Gastroesophageal sphincter (tissue), 3 donors: ENCODE measurements around the gene SLFN12L.

Source experiments
- CTCF ChIP-seq, 4 experiments: fragments of 200-600 bp in 2 of 4; fragments of 450-650 bp in 2 of 4; sonication (generic) in 1 of 4; IDR thresholded peaks; one replicate each; pipeline ENCODE4 v1.5.1; 2017 to 2019; ENCODE audit warnings: antibody characterized with exemption in 4 of 4, mild to moderate bottlenecking in 2 of 4, moderate library complexity in 2 of 4
- POLR2A ChIP-seq, 2 donors: fragments of 450-650 bp; IDR thresholded peaks; one replicate each; pipeline ENCODE4 v1.6.1; 2017; ENCODE audit warnings: antibody characterized with exemption in 2 of 2, mild to moderate bottlenecking in 2 of 2, moderate library complexity in 1 of 2

- TF ChIP-seq CTCF (IDR thresholded peaks at IDR 0.05): no peak
- TF ChIP-seq POLR2A (IDR thresholded peaks at IDR 0.05): no peak
Observed at GRCh38 chr17:35540589-35541404, 3.3 kb upstream of the SLFN12L start.
